Heart left ventricle (tissue), 16 donors: Measurements from ENCODE around the gene AP1G2. TPM values are rescaled to one million over a fixed set of nuclear protein-coding genes. Genes with fewer than 3 reads are reported as not detected.

Experiments used
- ATAC-seq, 4 donors: fragments of 200-7000 bp; cut with Tn5 transposase; one replicate each; pipeline ENCODE4 v1.9.1; 2020 to 2022; ENCODE audit warnings: moderate library complexity in 4 of 4, mild to moderate bottlenecking in 3 of 4, moderate number of reproducible peaks in 1 of 4
- DNase-seq, 5 donors: peaks; one replicate each; pipeline ENCODE4 v3.0.0-alpha.2; 2020
- H3K27ac ChIP-seq, 12 donors: fragments of 200-600 bp; sonication (generic) in 4 of 12; one replicate each; pipeline versions ENCODE4 v1.5.0 to v1.8.0; 2016 to 2022; ENCODE audit warnings: mild to moderate bottlenecking in 2 of 12
- H3K27me3 ChIP-seq, 9 donors: fragments of 200-600 bp; sonication (generic) in 2 of 9; one replicate each; pipeline versions ENCODE4 v1.5.1 to v1.8.0; 2016 to 2022; ENCODE audit warnings: mild to moderate bottlenecking in 3 of 9
- H3K36me3 ChIP-seq, 9 donors: fragments of 200-600 bp; sonication (generic) in 2 of 9; one replicate each; pipeline versions ENCODE4 v1.5.0 to v1.8.0; 2018 to 2022; ENCODE audit warnings: mild to moderate bottlenecking in 2 of 9
- H3K4me1 ChIP-seq, 12 donors: fragments of 200-600 bp; sonication (generic) in 4 of 12; one replicate each; pipeline versions ENCODE4 v1.5.0 to v1.8.0; 2016 to 2022; ENCODE audit warnings: mild to moderate bottlenecking in 3 of 12
- H3K4me3 ChIP-seq, 12 donors: fragments of 200-600 bp; sonication (generic) in 4 of 12; one replicate each; pipeline versions ENCODE4 v1.5.0 to v1.8.0; 2017 to 2022; ENCODE audit warnings: mild to moderate bottlenecking in 9 of 12, moderate library complexity in 4 of 12
- H3K9me3 ChIP-seq, 12 donors: fragments of 200-600 bp; sonication (generic) in 4 of 12; one replicate each; pipeline versions ENCODE4 v1.5.0 to v1.8.0; 2016 to 2022; ENCODE audit warnings: mild to moderate bottlenecking in 1 of 12
- POLR2A ChIP-seq, 2 donors: fragments of 450-650 bp; IDR thresholded peaks; one replicate each; pipeline ENCODE4 v1.6.1; 2017; ENCODE audit warnings: antibody characterized with exemption in 2 of 2, mild to moderate bottlenecking in 2 of 2, moderate library complexity in 2 of 2
- WGBS, 4 donors: extraction: QIAGEN DNeasy Blood & Tissue Kit in 2 of 4; methylation state at CpG; one replicate each; pipeline versions ENCODE4 v1.1.5 to v1.1.7; 2013 to 2018; 5-methylcytosine and 5-hydroxymethylcytosine counted together
- intact Hi-C, 10 donors: fragments of 100-400 bp; cut with DNase I; formaldehyde crosslinking; loops; one replicate each; pipeline versions ENCODE4 v1.11.1 to v1.14.2; 2022
- polyA plus RNA-seq, 2 donors: library from polyadenylated mRNA; stranded (reverse); fragments of 200-250 nt; gene quantifications; one replicate each; pipeline ENCODE4 v1.2.3, GENCODE V29; 2013
- total RNA-seq, 9 donors: library from RNA; depleted of rRNA in 2 of 9; stranded (reverse); fragments of >200 nt in 2 of 9; fragmentation: NEBNext Ultra II Directional in 3 of 9; extraction: Animal tissue kit (Norgen Biotek cat#: 25700) in 3 of 9; gene quantifications; one replicate each; pipeline versions ENCODE4 v1.1.0 to v1.2.4, GENCODE V29; 2016 to 2023
- TF ChIP-seq, protein P1 (sequence below), 12 donors: fragments of 200-600 bp; sonication (generic) in 4 of 12; IDR thresholded peaks; one replicate each; pipeline versions ENCODE4 v1.5.0 to v1.8.0; 2018 to 2022; ENCODE audit warnings: antibody characterized with exemption in 12 of 12, mild to moderate bottlenecking in 5 of 12
- donor health status: ischemic (EF 13 %, LVEDD 7.1; RV severe dilation, severe dysfunction).
- donor health status: healthy with polysubstance abuse.
- donor health status: DM: no; HTN: yes; CAD: no.
- donor health status: DM: no; HTN: no; CAD: no.
- donor health status: ischemic (EF 25% LVEDD 6.9; RV normal size, moderate dysfunction).
- donor health status: ischemic (EF 25% LVEDD 5.7; RV mildly dilated, moderate dysfunction).
- donor health status: healthy.
- donor health status: DM: yes; HTN: yes; CAD: no.
- donor health status: ischemic (EF 35%, LVEDD 5.7; RV mildly dilated, moderate dysfunction).
- donor health status: nonischemic (EF 11% LVEDD 7.7; RV severe dilation, severe dysfunction).
- donor health status: DM: yes; HTN: yes; CAD: no.
- donor health status: PGD.
- donor health status: ischemic (EF 29% LVEDD 5.4; RV normal size, mild dysfunction).
- donor health status: nonischemic (EF 23%, LVEDD 6.1; RV moderate dilation, normal function).

The AP1G2 gene
- total and polyA plus RNA-seq, 11 donors = 7.2 to 33.8 (median 11.6) TPM

DNA sequence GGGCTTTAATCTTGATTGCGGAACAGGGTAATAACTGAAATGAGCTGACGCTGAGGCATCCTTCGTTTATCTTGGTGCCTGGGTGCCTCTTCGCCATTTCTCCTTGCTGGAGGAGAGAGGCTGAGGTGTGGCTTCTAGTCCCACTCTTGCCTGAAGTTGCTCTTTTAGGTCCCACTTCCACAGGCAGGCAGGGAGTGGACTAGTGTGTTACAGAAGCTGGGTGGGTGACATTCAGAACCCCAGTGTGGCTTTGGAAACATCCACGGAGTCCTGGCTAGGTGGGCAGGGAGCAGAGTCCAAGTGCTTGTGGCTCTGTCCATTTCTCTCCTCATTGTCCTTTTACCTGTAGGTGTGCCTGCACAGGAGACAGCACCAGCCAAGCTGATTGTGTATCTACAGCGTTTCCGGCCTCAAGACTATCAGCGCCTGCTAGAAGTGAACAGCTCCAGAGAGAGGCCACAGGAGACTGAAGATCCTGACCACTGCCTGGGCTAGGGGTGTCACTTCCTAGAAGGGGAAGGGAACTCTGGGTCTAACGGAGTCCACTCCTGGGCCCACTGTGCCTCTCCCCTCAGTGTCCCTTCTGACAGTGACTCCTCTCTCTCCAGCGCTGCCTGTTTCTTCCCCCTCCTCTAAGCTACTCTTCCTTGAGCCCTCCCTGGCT is 9.1 kb downstream of the AP1G2 start:
- ATAC-seq (no peak), DNase-seq (no peak)
- peaks cover 0 to 31% (median 19%) of the 10 kb centered on the region in 12 donors for H3K4me1 ChIP-seq
- 82 to 88% (median 86%) methylated on average over 9 to 10 of the region's 10 CpGs for WGBS, 4 donors
- no peaks in the 10 kb centered on the region for H3K27me3 ChIP-seq
- no peaks in the 10 kb centered on the region for H3K9me3 ChIP-seq
- H3K27ac ChIP-seq = no peak overlapping the region
- TF ChIP-seq, protein P1, sequence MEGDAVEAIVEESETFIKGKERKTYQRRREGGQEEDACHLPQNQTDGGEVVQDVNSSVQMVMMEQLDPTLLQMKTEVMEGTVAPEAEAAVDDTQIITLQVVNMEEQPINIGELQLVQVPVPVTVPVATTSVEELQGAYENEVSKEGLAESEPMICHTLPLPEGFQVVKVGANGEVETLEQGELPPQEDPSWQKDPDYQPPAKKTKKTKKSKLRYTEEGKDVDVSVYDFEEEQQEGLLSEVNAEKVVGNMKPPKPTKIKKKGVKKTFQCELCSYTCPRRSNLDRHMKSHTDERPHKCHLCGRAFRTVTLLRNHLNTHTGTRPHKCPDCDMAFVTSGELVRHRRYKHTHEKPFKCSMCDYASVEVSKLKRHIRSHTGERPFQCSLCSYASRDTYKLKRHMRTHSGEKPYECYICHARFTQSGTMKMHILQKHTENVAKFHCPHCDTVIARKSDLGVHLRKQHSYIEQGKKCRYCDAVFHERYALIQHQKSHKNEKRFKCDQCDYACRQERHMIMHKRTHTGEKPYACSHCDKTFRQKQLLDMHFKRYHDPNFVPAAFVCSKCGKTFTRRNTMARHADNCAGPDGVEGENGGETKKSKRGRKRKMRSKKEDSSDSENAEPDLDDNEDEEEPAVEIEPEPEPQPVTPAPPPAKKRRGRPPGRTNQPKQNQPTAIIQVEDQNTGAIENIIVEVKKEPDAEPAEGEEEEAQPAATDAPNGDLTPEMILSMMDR (IDR thresholded peaks at IDR 0.05) = no peak
- no peak for TF ChIP-seq POLR2A (IDR thresholded peaks at IDR 0.05)
- H3K4me3 ChIP-seq = no peak overlapping the region
- intact Hi-C loops = loop anchor here in 4 of 10 donors (1.0 to 10.0 kb wide), 5 partner anchors 78 to 254 kb away; partner anchors contain the start of genes BCL2L2 (in 1 of the 4), PABPN1 (in 1 of the 4) and PPP1R3E (in 1 of the 4)
- peaks cover 0 to 55% (median 17%) of the 10 kb centered on the region in 9 donors for H3K36me3 ChIP-seq

DNA sequence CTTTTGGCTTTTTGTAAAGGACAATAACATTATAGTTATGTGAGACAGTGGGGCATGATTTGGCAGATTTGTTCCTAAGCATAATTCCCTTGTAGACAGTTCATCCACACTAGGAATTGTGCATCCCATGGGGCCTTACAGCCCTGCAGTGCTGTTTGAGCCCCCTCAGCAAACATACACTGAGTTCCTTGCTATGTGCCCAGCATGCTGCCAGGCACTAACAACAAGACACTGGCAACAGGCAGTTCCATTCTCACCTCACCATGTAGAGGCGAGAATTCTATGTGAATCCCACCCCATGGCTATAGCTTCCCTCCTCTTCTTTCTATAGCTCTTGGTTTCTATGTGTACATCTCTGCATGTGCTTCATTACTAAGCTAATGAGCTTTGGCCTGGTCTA is 9.6 kb downstream of the AP1G2 start:
- no peak for TF ChIP-seq POLR2A (IDR thresholded peaks at IDR 0.05)
- TF ChIP-seq, protein P1 (IDR thresholded peaks at IDR 0.05) = no peak
- Histone ChIP-seq H3K27me3 (no peaks in the 10 kb centered on the region), H3K36me3 (peaks cover 0 to 49% (median 17%) of the 10 kb centered on the region in 9 donors), H3K9me3 (no peaks in the 10 kb centered on the region), H3K4me1 (peaks cover 0 to 29% (median 19%) of the 10 kb centered on the region in 12 donors), H3K4me3 (no peak overlapping the region), H3K27ac (no peak overlapping the region)
- no peak for ATAC-seq
- intact Hi-C loops = loop anchor here in 3 of 10 donors (2.0 to 10.0 kb wide), 4 partner anchors 77 to 253 kb away; partner anchors contain the start of genes BCL2L2 (in 1 of the 3), PABPN1 (in 1 of the 3) and PPP1R3E (in 1 of the 3)
- no peak for DNase-seq
- 94 to 100% (median 98%) methylated on average over 1 of the region's 1 CpG for WGBS, 4 donors

- TF ChIP-seq POLR2A (IDR thresholded peaks at IDR 0.05) = no peak
- TF ChIP-seq, protein P1 (IDR thresholded peaks at IDR 0.05) = no peak
- no peaks in the 10 kb centered on the region for H3K9me3 ChIP-seq
- H3K4me1 ChIP-seq = peaks cover 0 to 29% (median 19%) of the 10 kb centered on the region in 12 donors
- peaks cover 0 to 47% (median 17%) of the 10 kb centered on the region in 9 donors for H3K36me3 ChIP-seq
- DNase-seq (no peak), ATAC-seq (no peak)
- intact Hi-C loops = loop anchor here in 2 of 10 donors (10.0 kb wide), 2 partner anchors 233 to 253 kb away; partner anchors contain the start of genes BCL2L2 (in 1 of the 2), PABPN1 (in 1 of the 2) and PPP1R3E (in 1 of the 2)
- H3K4me3 ChIP-seq = peak overlapping the region in 3 of 12 donors; percentile 79 to 100 (median 94)
- peak overlapping the region in 1 of 12 donors; percentile 4 for H3K27ac ChIP-seq
- 53 to 69% (median 60%) methylated on average over 2 of the region's 2 CpGs for WGBS, 4 donors
- H3K27me3 ChIP-seq = no peaks in the 10 kb centered on the region
These were observed 10.1 kb downstream of the AP1G2 start for GRCh38 chr14:23557521-23557920.
